HepG2 (cell line): ENCODE measurements around the gene NME1. TPM values are rescaled to one million over a fixed set of nuclear protein-coding genes. Genes with fewer than 3 reads are reported as not detected.

ENCODE experiments used
- CEBPG ChIP-seq: IDR thresholded peaks from 2 replicates; pipeline ENCODE4 v1.6.1; 2016
- KDM5B ChIP-seq: sonication (generic); formaldehyde crosslinking; IDR thresholded peaks from 2 replicates; pipeline ENCODE4 v1.4.0; 2020; ENCODE audit warnings: missing genetic modification reagents, mild to moderate bottlenecking, borderline replicate concordance
- MIXL1 ChIP-seq: IDR thresholded peaks from 2 replicates; pipeline ENCODE4 v1.6.1; 2016
- MNT ChIP-seq: fragments of 450-650 bp; IDR thresholded peaks from 2 replicates; pipeline ENCODE4 v1.6.1; 2016
- NCOA2 ChIP-seq: sonication (generic); formaldehyde crosslinking; IDR thresholded peaks from 2 replicates; pipeline ENCODE4 v1.8.0; 2022; ENCODE audit warnings: inconsistent platforms
- PRMT3 ChIP-seq: sonication (generic); formaldehyde crosslinking; IDR thresholded peaks from 2 replicates; pipeline ENCODE4 v1.8.1; 2022; ENCODE audit warnings: low read depth, mild to moderate bottlenecking, moderate library complexity, missing genetic modification reagents, borderline replicate concordance
- RBM22 ChIP-seq: fragments of 200-400 bp; formaldehyde crosslinking; optimal IDR thresholded peaks from 2 replicates; pipeline ENCODE3; 2017; ENCODE audit warnings: mild to moderate bottlenecking, low read length, moderate library complexity
- RBM39 ChIP-seq: fragments of 200-400 bp; formaldehyde crosslinking; IDR thresholded peaks from one replicate; pipeline ENCODE4 v1.6.1; 2018; ENCODE audit warnings: antibody characterized with exemption, mild to moderate bottlenecking, low read depth, low read length; ENCODE audit not compliant: poor library complexity, severe bottlenecking
- RFXAP ChIP-seq: sonication (generic); formaldehyde crosslinking; IDR thresholded peaks from 2 replicates; pipeline ENCODE4 v1.4.0; 2020; ENCODE audit warnings: missing genetic modification reagents, borderline replicate concordance
- SMC3 ChIP-seq: IDR thresholded peaks from 2 replicates; pipeline ENCODE4 v1.6.1; 2011; ENCODE audit warnings: low read length, improper control_type of control experiment
- STAT6 ChIP-seq: sonication (generic); formaldehyde crosslinking; IDR thresholded peaks from 2 replicates; pipeline ENCODE4 v1.4.0; 2020; ENCODE audit warnings: missing genetic modification reagents, mild to moderate bottlenecking, borderline replicate concordance
- ZBTB10 ChIP-seq: sonication (generic); formaldehyde crosslinking; IDR thresholded peaks from 2 replicates; pipeline ENCODE4 v1.4.0; 2020; ENCODE audit warnings: missing genetic modification reagents, borderline replicate concordance
- ZBTB7B ChIP-seq: sonication (generic); formaldehyde crosslinking; IDR thresholded peaks from 2 replicates; pipeline ENCODE4 v1.4.0; 2020; ENCODE audit warnings: missing genetic modification reagents
- ZNF136 ChIP-seq: sonication (generic); formaldehyde crosslinking; IDR thresholded peaks from 2 replicates; pipeline ENCODE4 v1.8.1; 2022; ENCODE audit warnings: low read depth, mild to moderate bottlenecking, moderate library complexity, missing genetic modification reagents
- ZNF143 ChIP-seq: sonication (generic); formaldehyde crosslinking; IDR thresholded peaks from 2 replicates; pipeline ENCODE4 v1.4.0; 2020; ENCODE audit warnings: missing genetic modification reagents
- ZNF614 ChIP-seq: IDR thresholded peaks from 2 replicates; pipeline ENCODE4 v1.6.1; 2018; ENCODE audit warnings: missing biosample characterization, missing genetic modification reagents, inconsistent platforms, borderline replicate concordance
- ZNF644 ChIP-seq: IDR thresholded peaks from 2 replicates; pipeline ENCODE4 v1.6.1; 2016; ENCODE audit warnings: low read depth
- ZNF670 ChIP-seq: sonication (generic); formaldehyde crosslinking; IDR thresholded peaks from 2 replicates; pipeline ENCODE4 v1.8.0; 2022; ENCODE audit warnings: mild to moderate bottlenecking, missing genetic modification reagents, borderline replicate concordance
- ZNF781 ChIP-seq: sonication (generic); formaldehyde crosslinking; IDR thresholded peaks from 2 replicates; pipeline ENCODE4 v1.5.1; 2020; ENCODE audit warnings: borderline replicate concordance, mild to moderate bottlenecking, missing genetic modification reagents; ENCODE audit errors: not compliant biosample characterization
- polyA plus RNA-seq, 8 experiments: library from polyadenylated mRNA; depleted of rRNA in 3 of 8; stranded (reverse) in 7 of 8; unstranded in 1 of 8; fragments of >200 nt; fragmentation: Illumina TruSeq in 4 of 8; extraction: Trizol in 4 of 8; gene quantifications; 2 replicates each; pipeline versions ENCODE4 v1.2.1 to v1.2.3, GENCODE V29; 2011 to 2016; ENCODE audit warnings: low read depth in 4 of 8, missing spikeins in 1 of 8, mixed read lengths in 1 of 8; ENCODE audit not compliant: insufficient read depth in 1 of 8
- total RNA-seq, 5 experiments: library from RNA; depleted of rRNA; stranded (reverse); fragments of >200 nt; fragmentation: Illumina TruSeq; extraction: Trizol; gene quantifications; 2 replicates each; pipeline ENCODE4 v1.2.3, GENCODE V29; 2016; ENCODE audit warnings: low read depth in 1 of 5

NME1 gene
- total and polyA plus RNA-seq, 2 of the 13 experiments (the other 11 are each of a cell fraction or from before 2014, with no cell fraction given), result 295 to 516 TPM

GRCh38 chr17:51166987-51167931 is 13.9 kb downstream of the NME1 start (continued):
- TF ChIP-seq MNT (no peak), ZNF614 (CRISPR knock-in tag) (peak; percentile 60), ZNF670 (peak; percentile 89; the same call in 1 of the 2 replicates), SMC3 (no peak), RBM39 (peak; percentile 60), MIXL1 (no peak), STAT6 (CRISPR knock-in tag) (no peak), ZNF136 (no peak; the same call in 1 of the 2 replicates), ZBTB10 (CRISPR knock-in tag) (no peak), NCOA2 (CRISPR knock-in tag) (no peak), KDM5B (CRISPR knock-in tag) (peak; percentile 49; the same call in 1 of the 2 replicates), ZNF644 (no peak), ZNF143 (CRISPR knock-in tag) (no peak), PRMT3 (CRISPR knock-in tag) (no peak), ZBTB7B (CRISPR knock-in tag) (peak; percentile 95), RFXAP (CRISPR knock-in tag) (no peak; the same call in 1 of the 2 replicates), CEBPG (no peak), RBM22 (no peak), ZNF781 (CRISPR knock-in tag) (peak; percentile 66)
